Upper lobe of right lung (tissue), 1 donor: ENCODE measurements around the gene CD244. TPM values are rescaled to one million over a fixed set of nuclear protein-coding genes. Genes with fewer than 3 reads are reported as not detected.

ENCODE experiments used
- ATAC-seq: fragments of 200-7000 bp; cut with Tn5 transposase; one replicate; pipeline ENCODE4 v1.9.1; 2020; ENCODE audit warnings: mild to moderate bottlenecking, moderate library complexity
- DNase-seq: peaks from one replicate; pipeline ENCODE4 v3.0.0-alpha.2; 2020
- H3K27ac ChIP-seq: fragments of 200-600 bp; one replicate; pipeline ENCODE4 v1.8.0; 2022
- H3K27me3 ChIP-seq: fragments of 200-600 bp; one replicate; pipeline ENCODE4 v1.8.0; 2022; ENCODE audit warnings: mild to moderate bottlenecking
- H3K36me3 ChIP-seq: fragments of 200-600 bp; one replicate; pipeline ENCODE4 v1.8.0; 2022
- H3K4me1 ChIP-seq: fragments of 200-600 bp; one replicate; pipeline ENCODE4 v1.8.0; 2022
- H3K4me3 ChIP-seq: fragments of 200-600 bp; one replicate; pipeline ENCODE4 v1.8.0; 2022; ENCODE audit warnings: mild to moderate bottlenecking
- H3K9me3 ChIP-seq: fragments of 200-600 bp; one replicate; pipeline ENCODE4 v1.8.0; 2022
- intact Hi-C: fragments of 100-400 bp; cut with DNase I; formaldehyde crosslinking; loops from one replicate; pipeline ENCODE4 v1.11.0; 2022
- total RNA-seq: library from RNA; stranded (reverse); fragmentation: NEBNext Ultra II Directional; extraction: Animal tissue kit (Norgen Biotek cat#: 25700); gene quantifications from one replicate; pipeline ENCODE4 v1.2.1, GENCODE V29; 2021
- TF ChIP-seq, protein P1 (sequence below): fragments of 200-600 bp; IDR thresholded peaks from one replicate; pipeline ENCODE4 v1.8.0; 2022; ENCODE audit warnings: antibody characterized with exemption
- donor health status: DM: no; HTN: yes; CAD: no; lungs with severe emphysema.

The CD244 gene
- total RNA-seq, 1 donor from 2014 or later = 3.0 TPM

DNA sequence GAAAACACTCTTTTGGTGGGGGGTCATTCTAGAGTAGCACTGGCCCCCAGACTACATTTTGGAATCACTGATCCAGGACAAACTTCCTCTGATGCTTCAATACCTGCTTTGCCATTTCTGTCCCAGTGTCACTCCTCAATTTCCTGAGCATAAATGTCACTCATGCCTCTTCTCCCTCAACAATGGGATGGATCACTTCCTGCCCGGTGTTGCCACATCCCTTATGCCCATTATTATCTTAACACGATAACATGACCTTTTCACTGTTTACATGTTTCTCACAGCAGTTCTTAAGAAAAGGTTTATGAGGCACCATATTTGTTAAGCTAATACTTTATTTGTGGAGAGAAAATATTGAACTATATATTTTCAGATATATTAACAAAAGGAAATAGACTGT, 26.2 kb upstream of the CD244 start:
- ATAC-seq = no peak
- H3K4me3 ChIP-seq = no peak overlapping the region

DNA sequence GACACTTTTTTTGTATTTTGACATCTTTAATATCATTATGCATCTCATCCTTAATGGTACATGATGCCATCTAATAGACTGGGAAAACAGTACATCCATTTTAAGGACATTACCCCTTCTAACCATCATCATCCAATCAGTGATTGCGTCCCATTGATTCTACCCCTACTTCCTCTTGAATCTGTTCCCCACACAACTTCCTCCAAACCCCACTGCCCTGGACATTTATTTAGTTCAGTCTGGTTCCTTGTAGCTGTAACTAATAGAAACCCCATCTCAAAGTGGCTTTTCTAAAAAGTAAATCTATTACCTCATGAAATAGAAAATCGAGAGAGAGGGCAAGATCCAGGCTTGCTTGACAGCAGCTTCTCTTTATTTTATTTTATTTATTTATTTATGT, 24.4 kb upstream of the CD244 start:
- Histone ChIP-seq H3K27ac (no peak overlapping the region), H3K36me3 (no peaks in the 10 kb centered on the region), H3K9me3 (no peaks in the 10 kb centered on the region), H3K4me1 (no peaks in the 10 kb centered on the region), H3K4me3 (no peak overlapping the region), H3K27me3 (no peaks in the 10 kb centered on the region)
- TF ChIP-seq, protein P1, sequence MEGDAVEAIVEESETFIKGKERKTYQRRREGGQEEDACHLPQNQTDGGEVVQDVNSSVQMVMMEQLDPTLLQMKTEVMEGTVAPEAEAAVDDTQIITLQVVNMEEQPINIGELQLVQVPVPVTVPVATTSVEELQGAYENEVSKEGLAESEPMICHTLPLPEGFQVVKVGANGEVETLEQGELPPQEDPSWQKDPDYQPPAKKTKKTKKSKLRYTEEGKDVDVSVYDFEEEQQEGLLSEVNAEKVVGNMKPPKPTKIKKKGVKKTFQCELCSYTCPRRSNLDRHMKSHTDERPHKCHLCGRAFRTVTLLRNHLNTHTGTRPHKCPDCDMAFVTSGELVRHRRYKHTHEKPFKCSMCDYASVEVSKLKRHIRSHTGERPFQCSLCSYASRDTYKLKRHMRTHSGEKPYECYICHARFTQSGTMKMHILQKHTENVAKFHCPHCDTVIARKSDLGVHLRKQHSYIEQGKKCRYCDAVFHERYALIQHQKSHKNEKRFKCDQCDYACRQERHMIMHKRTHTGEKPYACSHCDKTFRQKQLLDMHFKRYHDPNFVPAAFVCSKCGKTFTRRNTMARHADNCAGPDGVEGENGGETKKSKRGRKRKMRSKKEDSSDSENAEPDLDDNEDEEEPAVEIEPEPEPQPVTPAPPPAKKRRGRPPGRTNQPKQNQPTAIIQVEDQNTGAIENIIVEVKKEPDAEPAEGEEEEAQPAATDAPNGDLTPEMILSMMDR = no peak
- intact Hi-C loops = no loop called here
- no peak for DNase-seq
- peak; percentile 47 for ATAC-seq

More for the DNA sequence above, 26.2 kb upstream of the CD244 start:
- TF ChIP-seq, protein P1 = no peak
- no peaks in the 10 kb centered on the region for H3K9me3 ChIP-seq
- H3K27me3 ChIP-seq = no peaks in the 10 kb centered on the region
- no peak overlapping the region for H3K27ac ChIP-seq
- no peaks in the 10 kb centered on the region for H3K36me3 ChIP-seq
- intact Hi-C loops = no loop called here
- DNase-seq = no peak
- H3K4me1 ChIP-seq = no peaks in the 10 kb centered on the region

DNA sequence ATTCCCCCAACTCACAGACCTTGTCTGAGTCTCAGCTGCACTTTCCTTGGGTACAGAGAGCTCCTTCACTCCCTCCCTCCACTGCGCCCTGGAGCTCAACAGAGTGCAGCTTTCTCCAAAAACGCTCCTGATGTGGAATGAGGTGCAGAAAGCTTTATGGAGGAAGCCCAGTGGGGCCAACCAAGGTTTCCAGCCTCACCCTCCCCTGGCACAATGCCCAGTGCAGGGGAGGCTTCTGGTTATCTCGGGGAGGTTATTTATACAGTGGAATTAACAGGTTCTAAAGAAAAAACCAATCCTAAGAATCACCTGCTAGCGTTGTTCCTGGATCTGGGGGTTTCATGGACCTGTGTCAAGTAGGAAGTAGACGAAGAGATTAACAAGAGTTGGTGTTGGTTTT, 22.4 kb upstream of the CD244 start, which contains the start of gene ITLN1:
Gene ITLN1, minus strand, starts transcription at position 139 of the 400 bp plus-strand sequence. CDS start 303 bp downstream, outside the sequence.
- H3K36me3 ChIP-seq = no peaks in the 10 kb centered on the region
- H3K27me3 ChIP-seq = no peaks in the 10 kb centered on the region
- TF ChIP-seq, protein P1 = no peak
- H3K27ac ChIP-seq = no peak within 1 kb of the TSS
- no peak for ATAC-seq
- H3K9me3 ChIP-seq = no peaks in the 10 kb centered on the region
- H3K4me1 ChIP-seq = no peaks in the 10 kb centered on the region
- no peak within 1 kb of the TSS for H3K4me3 ChIP-seq
- no peak for DNase-seq
- intact Hi-C loops = no loop called here

DNA sequence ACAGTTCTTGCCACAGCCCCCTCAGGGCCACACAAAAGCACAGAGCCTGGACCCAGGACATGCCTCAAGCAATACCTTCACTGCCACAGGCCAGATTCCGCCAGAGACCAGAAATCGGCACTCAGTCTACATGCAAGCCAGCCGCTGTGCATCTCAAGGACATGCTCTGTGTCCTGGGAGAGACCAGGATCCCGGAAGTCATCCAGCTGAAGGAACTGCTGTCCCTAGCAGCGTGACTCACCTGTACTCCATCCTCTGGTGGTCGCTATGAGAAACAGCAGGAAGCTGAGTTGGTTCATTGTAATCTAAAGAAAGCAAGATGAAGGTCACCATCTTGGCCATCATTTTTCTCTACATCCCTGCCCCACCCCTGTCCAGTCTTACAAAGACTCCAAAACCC, 21.9 kb upstream of the CD244 start:
- no peaks in the 10 kb centered on the region for H3K4me1 ChIP-seq
- H3K27me3 ChIP-seq = no peaks in the 10 kb centered on the region
- H3K9me3 ChIP-seq = no peaks in the 10 kb centered on the region
- TF ChIP-seq, protein P1 = no peak
- DNase-seq (no peak), ATAC-seq (peak; percentile 32)
- H3K36me3 ChIP-seq = no peaks in the 10 kb centered on the region
- no peak overlapping the region for H3K27ac ChIP-seq
- intact Hi-C loops = no loop called here
- no peak overlapping the region for H3K4me3 ChIP-seq

DNA sequence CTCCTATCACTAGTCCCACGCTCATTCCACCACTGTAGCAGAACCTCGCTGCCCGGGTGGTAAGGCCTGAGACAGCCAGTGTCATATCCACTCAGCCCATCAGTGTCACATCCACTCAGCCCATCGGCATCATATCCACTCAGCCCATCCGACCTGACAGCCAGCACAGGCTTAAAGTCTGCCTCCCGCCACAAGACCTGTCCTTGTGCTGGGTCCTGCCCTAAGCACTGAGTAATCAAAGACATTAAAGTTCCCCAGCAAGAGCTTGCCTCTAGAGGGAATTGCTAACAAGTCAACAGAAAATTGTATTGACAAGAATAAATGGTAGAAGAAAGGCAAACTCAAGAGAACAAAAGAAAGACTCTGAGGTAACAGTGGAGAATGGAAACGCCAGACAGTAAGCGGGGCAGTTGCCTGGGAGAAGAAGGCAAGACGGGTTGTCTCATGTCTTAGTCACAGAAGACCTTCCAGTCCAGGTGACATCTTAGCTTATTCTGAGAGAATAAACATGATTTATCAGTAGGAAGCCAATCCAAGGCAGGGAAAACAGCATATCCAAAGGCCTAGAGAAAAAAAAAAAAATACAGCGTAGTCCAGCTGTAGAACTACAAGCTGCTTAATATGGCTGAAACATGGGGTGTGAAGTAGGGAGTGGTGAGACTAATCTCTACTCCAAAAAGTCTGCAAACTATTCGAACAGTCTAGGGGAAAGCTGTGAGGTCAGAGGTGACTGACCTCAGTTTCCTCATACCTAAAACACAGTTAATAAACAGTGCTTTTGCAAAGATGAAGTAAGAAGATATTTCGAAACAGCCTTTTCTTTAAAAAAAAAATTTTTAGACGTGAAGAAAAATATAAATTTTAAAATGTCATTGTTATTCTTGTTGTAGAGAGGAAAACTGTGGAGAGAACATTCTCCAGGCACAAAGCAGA, 21.2 kb upstream of the CD244 start:
- no peak overlapping the region for H3K27ac ChIP-seq
- H3K9me3 ChIP-seq = no peaks in the 10 kb centered on the region
- intact Hi-C loops = no loop called here
- ATAC-seq (no peak), DNase-seq (no peak)
- no peaks in the 10 kb centered on the region for H3K36me3 ChIP-seq
- TF ChIP-seq, protein P1 = no peak
- no peaks in the 10 kb centered on the region for H3K27me3 ChIP-seq
- no peak overlapping the region for H3K4me3 ChIP-seq
- no peaks in the 10 kb centered on the region for H3K4me1 ChIP-seq
